ENCODE measurements around the gene GATD1.

The GATD1 gene

GRCh38 chr11:818396-819128, 41.3 kb upstream of the GATD1 start, which contains the start of gene PNPLA2:
Gene PNPLA2 (plus strand): TSS chr11:818914. CDS start chr11:819719, 805 bp downstream.
- peaks cover 3% of the 10 kb centered on the region for H3K79me2 ChIP-seq (ENCODE audit: control insufficient read depth, insufficient read depth, low read length, poor library complexity)
- peak within 1 kb of the TSS; percentile 96 for H3K4me2 ChIP-seq (ENCODE audit: low read length)
- no CpG with 5 or more reads among the region's 20 CpGs for WGBS (ENCODE audit: extremely low coverage, insufficient coverage, insufficient read length)
- H3K4me1 ChIP-seq (ENCODE audit: control insufficient read depth in 1 of 2, insufficient read depth in 2 of 2, low read length in 2 of 2): peaks cover 13 to 14% of the 10 kb centered on the region in 2 experiments
- H3K79me1 ChIP-seq (ENCODE audit: low read length): peaks cover 7% of the 10 kb centered on the region
- peak within 1 kb of the TSS; percentile 10 for H2BK5ac ChIP-seq (ENCODE audit: low read depth, low read length, poor library complexity)
- peak within 1 kb of the TSS; percentile 93 for H3K9ac ChIP-seq (ENCODE audit: low read length)
- peak within 1 kb of the TSS; percentile 81 for H4K8ac ChIP-seq (ENCODE audit: low read depth, low read length)
- H3K9me3 ChIP-seq (ENCODE audit: insufficient read depth, low read depth, low read length): peaks cover 2% of the 10 kb centered on the region
- peak within 1 kb of the TSS; percentile 36 for H4K91ac ChIP-seq (ENCODE audit: low read depth, low read length)
- H4K12ac ChIP-seq (ENCODE audit: low read depth, low read length): peak within 1 kb of the TSS; percentile 68
- H3K18ac ChIP-seq (ENCODE audit: low read length): peak within 1 kb of the TSS; percentile 86
- H2BK120ac ChIP-seq (ENCODE audit: insufficient read depth, low read length, poor library complexity): no peak within 1 kb of the TSS
- H3K23ac ChIP-seq (ENCODE audit: low read length): no peak within 1 kb of the TSS
- H3K27me3 ChIP-seq (ENCODE audit: insufficient read depth, low read length): no peaks in the 10 kb centered on the region
- H3K36me3 ChIP-seq (ENCODE audit: control insufficient read depth in 1 of 2, insufficient read depth in 2 of 2, low read length in 2 of 2): peaks cover 11 to 13% of the 10 kb centered on the region in 2 experiments
- peak within 1 kb of the TSS; percentile 95 for H3K4me3 ChIP-seq (ENCODE audit: low read depth, low read length)
- peak within 1 kb of the TSS; percentile 8 for H2AK5ac ChIP-seq (ENCODE audit: low read length)
- peak within 1 kb of the TSS; percentile 20 for H2BK12ac ChIP-seq (ENCODE audit: low read length)
- peak in 1 of 2 donors; percentile 44 for DNase-seq
- H3K27ac ChIP-seq (ENCODE audit: low read depth, low read length): peak within 1 kb of the TSS; percentile 18
- no peak within 1 kb of the TSS for H3K4ac ChIP-seq (ENCODE audit: low read depth, low read length)
- peak within 1 kb of the TSS; percentile 63 for H3K14ac ChIP-seq (ENCODE audit: low read length)
- H2AFZ ChIP-seq (ENCODE audit: insufficient read depth, low read length, poor library complexity): peak within 1 kb of the TSS; percentile 50

GRCh38 chr11:816433-816779, 39.1 kb upstream of the GATD1 start:
- Histone ChIP-seq H3K9ac (ENCODE audit: low read length) (no peak overlapping the region), H3K4me2 (ENCODE audit: low read length) (no peak overlapping the region), H2BK120ac (ENCODE audit: insufficient read depth, low read length, poor library complexity) (no peak overlapping the region), H3K4me3 (ENCODE audit: low read depth, low read length) (peak overlapping the region; percentile 3), H4K91ac (ENCODE audit: low read depth, low read length) (no peak overlapping the region), H2AK5ac (ENCODE audit: low read length) (no peak overlapping the region), H3K27me3 (ENCODE audit: insufficient read depth, low read length) (no peaks in the 10 kb centered on the region), H3K14ac (ENCODE audit: low read length) (no peak overlapping the region), H3K18ac (ENCODE audit: low read length) (no peak overlapping the region), H3K23ac (ENCODE audit: low read length) (no peak overlapping the region), H3K36me3 (ENCODE audit: control insufficient read depth in 1 of 2, insufficient read depth in 2 of 2, low read length in 2 of 2) (peaks cover 25 to 28% of the 10 kb centered on the region in 2 experiments), H3K79me1 (ENCODE audit: low read length) (peaks cover 7% of the 10 kb centered on the region), H3K4me1 (ENCODE audit: control insufficient read depth in 1 of 2, insufficient read depth in 2 of 2, low read length in 2 of 2) (peaks cover 13 to 20% of the 10 kb centered on the region in 2 experiments), H2BK12ac (ENCODE audit: low read length) (no peak overlapping the region), H4K12ac (ENCODE audit: low read depth, low read length) (no peak overlapping the region), H3K4ac (ENCODE audit: low read depth, low read length) (no peak overlapping the region), H3K79me2 (ENCODE audit: control insufficient read depth, insufficient read depth, low read length, poor library complexity) (peaks cover 3% of the 10 kb centered on the region), H3K9me3 (ENCODE audit: insufficient read depth, low read depth, low read length) (peaks cover 2% of the 10 kb centered on the region), H2AFZ (ENCODE audit: insufficient read depth, low read length, poor library complexity) (no peak overlapping the region), H4K8ac (ENCODE audit: low read depth, low read length) (no peak overlapping the region), H3K27ac (ENCODE audit: low read depth, low read length) (no peak overlapping the region), H2BK5ac (ENCODE audit: low read depth, low read length, poor library complexity) (no peak overlapping the region)
- DNase-seq: no peak
- no CpG with 5 or more reads among the region's 11 CpGs for WGBS (ENCODE audit: extremely low coverage, insufficient coverage, insufficient read length)

GRCh38 chr11:815675-816432, 38.6 kb upstream of the GATD1 start:
- DNase-seq: no peak
- H2BK12ac ChIP-seq (ENCODE audit: low read length): no peak overlapping the region
- H2AFZ ChIP-seq (ENCODE audit: insufficient read depth, low read length, poor library complexity): no peak overlapping the region
- H2AK5ac ChIP-seq (ENCODE audit: low read length): no peak overlapping the region
- H3K4me1 ChIP-seq (ENCODE audit: control insufficient read depth in 1 of 2, insufficient read depth in 2 of 2, low read length in 2 of 2): peaks cover 12 to 21% of the 10 kb centered on the region in 2 experiments
- H3K4ac ChIP-seq (ENCODE audit: low read depth, low read length): no peak overlapping the region
- H3K4me3 ChIP-seq (ENCODE audit: low read depth, low read length): peak overlapping the region; percentile 3
- no peak overlapping the region for H4K91ac ChIP-seq (ENCODE audit: low read depth, low read length)
- no peak overlapping the region for H4K8ac ChIP-seq (ENCODE audit: low read depth, low read length)
- no peak overlapping the region for H2BK5ac ChIP-seq (ENCODE audit: low read depth, low read length, poor library complexity)
- H3K79me2 ChIP-seq (ENCODE audit: control insufficient read depth, insufficient read depth, low read length, poor library complexity): peaks cover 5% of the 10 kb centered on the region
- H3K79me1 ChIP-seq (ENCODE audit: low read length): peaks cover 7% of the 10 kb centered on the region
- no peak overlapping the region for H4K12ac ChIP-seq (ENCODE audit: low read depth, low read length)
- H3K36me3 ChIP-seq (ENCODE audit: control insufficient read depth in 1 of 2, insufficient read depth in 2 of 2, low read length in 2 of 2): peaks cover 31% of the 10 kb centered on the region in 2 experiments
- WGBS (ENCODE audit: extremely low coverage, insufficient coverage, insufficient read length): no CpG with 5 or more reads among the region's 11 CpGs
- H3K9me3 ChIP-seq (ENCODE audit: insufficient read depth, low read depth, low read length): peaks cover 2% of the 10 kb centered on the region
- no peak overlapping the region for H3K4me2 ChIP-seq (ENCODE audit: low read length)
- H2BK120ac ChIP-seq (ENCODE audit: insufficient read depth, low read length, poor library complexity): no peak overlapping the region
- H3K27me3 ChIP-seq (ENCODE audit: insufficient read depth, low read length): no peaks in the 10 kb centered on the region
- no peak overlapping the region for H3K9ac ChIP-seq (ENCODE audit: low read length)
- no peak overlapping the region for H3K14ac ChIP-seq (ENCODE audit: low read length)
- H3K18ac ChIP-seq (ENCODE audit: low read length): no peak overlapping the region
- no peak overlapping the region for H3K23ac ChIP-seq (ENCODE audit: low read length)
- no peak overlapping the region for H3K27ac ChIP-seq (ENCODE audit: low read depth, low read length)

- Histone ChIP-seq H3K4ac (ENCODE audit: low read depth, low read length) (no peak overlapping the region), H2AFZ (ENCODE audit: insufficient read depth, low read length, poor library complexity) (no peak overlapping the region), H2BK5ac (ENCODE audit: low read depth, low read length, poor library complexity) (no peak overlapping the region), H3K9me3 (ENCODE audit: insufficient read depth, low read depth, low read length) (peaks cover 2% of the 10 kb centered on the region), H3K4me3 (ENCODE audit: low read depth, low read length) (no peak overlapping the region), H3K4me2 (ENCODE audit: low read length) (no peak overlapping the region), H2BK120ac (ENCODE audit: insufficient read depth, low read length, poor library complexity) (no peak overlapping the region), H3K79me2 (ENCODE audit: control insufficient read depth, insufficient read depth, low read length, poor library complexity) (peaks cover 19% of the 10 kb centered on the region), H3K14ac (ENCODE audit: low read length) (no peak overlapping the region), H3K36me3 (ENCODE audit: control insufficient read depth in 1 of 2, insufficient read depth in 2 of 2, low read length in 2 of 2) (peaks cover 31% of the 10 kb centered on the region in 2 experiments), H3K18ac (ENCODE audit: low read length) (no peak overlapping the region), H3K23ac (ENCODE audit: low read length) (no peak overlapping the region), H2AK5ac (ENCODE audit: low read length) (no peak overlapping the region), H3K27me3 (ENCODE audit: insufficient read depth, low read length) (no peaks in the 10 kb centered on the region), H3K4me1 (ENCODE audit: control insufficient read depth in 1 of 2, insufficient read depth in 2 of 2, low read length in 2 of 2) (peaks cover 7 to 16% of the 10 kb centered on the region in 2 experiments), H4K8ac (ENCODE audit: low read depth, low read length) (no peak overlapping the region), H4K91ac (ENCODE audit: low read depth, low read length) (no peak overlapping the region), H3K27ac (ENCODE audit: low read depth, low read length) (no peak overlapping the region), H3K9ac (ENCODE audit: low read length) (no peak overlapping the region), H3K79me1 (ENCODE audit: low read length) (peaks cover 14% of the 10 kb centered on the region), H4K12ac (ENCODE audit: low read depth, low read length) (peak overlapping the region; percentile 29), H2BK12ac (ENCODE audit: low read length) (no peak overlapping the region)
- no CpG with 5 or more reads among the region's 9 CpGs for WGBS (ENCODE audit: extremely low coverage, insufficient coverage, insufficient read length)
- no peak for DNase-seq
Measured at GRCh38 chr11:813456-814096, 36.3 kb upstream of the GATD1 start.
